HepG2 (cell line): ENCODE measurements around the gene RNF17. TPM values are rescaled to one million over a fixed set of nuclear protein-coding genes. Genes with fewer than 3 reads are reported as not detected.

Experiments used
- ATAC-seq: fragments of 200-7000 bp; cut with Tn5 transposase; 3 replicates; pipeline ENCODE4 v1.9.1; 2020; ENCODE audit warnings: mild to moderate bottlenecking, moderate library complexity
- BruUV-seq: library from RNA; stranded (reverse); fragments of 400-500 nt; replicated peaks from 2 replicates; lab custom pipeline; 2021; lab: Mats Ljungman, UMichigan
- CTCF ChIA-PET: fragments of 300-600 bp; formaldehyde crosslinking; extraction: SDS; loops from one replicate; lab custom pipeline; 2021; ENCODE audit warnings: low total read pairs, inconsistent platforms, low intra/inter-chr PET ratio; lab: Yijun Ruan, JAX
- POLR2A ChIA-PET: fragments of 350-600 bp; sonication (Branson Sonifier 250); formaldehyde crosslinking; loops from one replicate; lab custom pipeline; 2020; ENCODE audit warnings: antibody characterized with exemption, inconsistent platforms; lab: Yijun Ruan, JAX
- DNase-seq: peaks from one replicate; pipeline ENCODE4 v3.0.0-alpha.2; 2015; ENCODE audit warnings: low spot score
- FAIRE-seq: peaks from 3 replicates; lab custom pipeline; 2011; peaks lifted over from hg19 to GRCh38; lab: Jason Lieb, UNC
- H2AFZ ChIP-seq: one replicate; pipeline ENCODE4 v1.6.1; 2011; ENCODE audit warnings: low read length, inconsistent platforms
- H3K27ac ChIP-seq: fragments of 300-600 bp; 3 replicates; pipeline ENCODE4 v1.8.0; 2011; ENCODE audit warnings: mixed run types, mild to moderate bottlenecking, mixed read lengths, low read length, inconsistent platforms; ENCODE audit not compliant: insufficient read depth; ENCODE audit errors: extremely low read length
- H3K27me3 ChIP-seq, 2 experiments: fragments of 200-600 bp in 1 of 2; 2 replicates in 1 of 2; 3 replicates in 1 of 2; pipeline versions ENCODE4 v1.6.0 to v1.8.0; 2011; ENCODE audit warnings: low read length in 2 of 2, mild to moderate bottlenecking in 2 of 2, moderate library complexity in 2 of 2, inconsistent platforms in 1 of 2; ENCODE audit not compliant: insufficient read depth in 2 of 2, control insufficient read depth in 1 of 2
- H3K36me3 ChIP-seq, 2 experiments: fragments of 200-600 bp in 1 of 2; replicated peaks in 1 of 2; 2 replicates in 1 of 2; 3 replicates in 1 of 2; pipeline versions ENCODE4 v1.5.1 to v1.8.0; 2011; ENCODE audit warnings: low read length in 2 of 2, inconsistent platforms in 1 of 2; ENCODE audit not compliant: insufficient read depth in 2 of 2, control insufficient read depth in 1 of 2
- H3K4me1 ChIP-seq: 2 replicates; pipeline ENCODE4 v1.5.1; 2012; ENCODE audit warnings: low read length, inconsistent platforms; ENCODE audit not compliant: insufficient read depth
- H3K4me2 ChIP-seq: 2 replicates; pipeline ENCODE4 v1.6.0; 2011; ENCODE audit warnings: low read depth, low read length, inconsistent platforms
- H3K4me3 ChIP-seq, 3 experiments: fragments of 200-600 bp in 1 of 3; sonication (generic), shearing (Covaris generic) in 1 of 3; replicated peaks in 1 of 3; 2 replicates each; pipeline ENCODE4 v1.5.1; 2011 to 2016; ENCODE audit warnings: low read length in 3 of 3, inconsistent platforms in 2 of 3, low read depth in 2 of 3, mild to moderate bottlenecking in 2 of 3, control low read depth in 1 of 3, mixed read lengths in 1 of 3; ENCODE audit not compliant: insufficient read depth in 1 of 3
- H3K79me2 ChIP-seq: one replicate; pipeline ENCODE4 v1.6.1; 2011; ENCODE audit warnings: low read length, inconsistent platforms; ENCODE audit not compliant: insufficient read depth
- H3K9ac ChIP-seq: 2 replicates; pipeline ENCODE4 v1.6.0; 2011; ENCODE audit warnings: mild to moderate bottlenecking, low read depth, low read length, inconsistent platforms; ENCODE audit not compliant: insufficient read depth
- H3K9me3 ChIP-seq: 2 replicates; pipeline ENCODE4 v1.5.1; 2012; ENCODE audit warnings: mild to moderate bottlenecking, low read length
- H4K20me1 ChIP-seq: 2 replicates; pipeline ENCODE4 v1.6.0; 2011; ENCODE audit warnings: inconsistent platforms, mild to moderate bottlenecking, low read length, moderate library complexity; ENCODE audit not compliant: insufficient read depth
- DMAP1 ChIP-seq: IDR thresholded peaks from 2 replicates; pipeline ENCODE4 v1.6.1; 2016
- DZIP1 ChIP-seq: sonication (generic); formaldehyde crosslinking; IDR thresholded peaks from 2 replicates; pipeline ENCODE4 v1.5.0; 2020; ENCODE audit warnings: mild to moderate bottlenecking, missing genetic modification reagents
- FUBP1 ChIP-seq: sonication (generic); formaldehyde crosslinking; IDR thresholded peaks from 2 replicates; pipeline ENCODE4 v1.5.1; 2020; ENCODE audit warnings: missing genetic modification reagents, mild to moderate bottlenecking, borderline replicate concordance
- NFKB2 ChIP-seq: sonication (generic); formaldehyde crosslinking; IDR thresholded peaks from 2 replicates; pipeline ENCODE4 v1.4.0; 2020; ENCODE audit warnings: missing genetic modification reagents, borderline replicate concordance
- NR0B2 ChIP-seq: sonication (generic); formaldehyde crosslinking; IDR thresholded peaks from 2 replicates; pipeline ENCODE4 v1.4.0; 2020; ENCODE audit warnings: mild to moderate bottlenecking, missing genetic modification reagents
- RAD21 ChIP-seq: fragments of 450-650 bp; formaldehyde crosslinking; IDR thresholded peaks from 2 replicates; pipeline ENCODE4 v1.5.0; 2020; ENCODE audit warnings: mild to moderate bottlenecking
- RBM22 ChIP-seq: fragments of 200-400 bp; formaldehyde crosslinking; optimal IDR thresholded peaks from 2 replicates; pipeline ENCODE3; 2017; ENCODE audit warnings: mild to moderate bottlenecking, low read length, moderate library complexity
- REXO4 ChIP-seq: sonication (generic); formaldehyde crosslinking; IDR thresholded peaks from 2 replicates; pipeline ENCODE4 v1.8.0; 2022; ENCODE audit warnings: missing genetic modification reagents, mild to moderate bottlenecking, borderline replicate concordance
- TRAFD1 ChIP-seq: sonication (generic); formaldehyde crosslinking; IDR thresholded peaks from 2 replicates; pipeline ENCODE4 v1.5.1; 2020; ENCODE audit warnings: missing genetic modification reagents, mild to moderate bottlenecking, borderline replicate concordance
- ZC3H4 ChIP-seq: sonication (generic); formaldehyde crosslinking; IDR thresholded peaks from 2 replicates; pipeline ENCODE4 v1.4.0; 2020; ENCODE audit warnings: missing genetic modification reagents, borderline replicate concordance
- ZNF570 ChIP-seq: sonication (generic); formaldehyde crosslinking; IDR thresholded peaks from 2 replicates; pipeline ENCODE4 v1.4.0; 2020; ENCODE audit warnings: mild to moderate bottlenecking, missing genetic modification reagents, borderline replicate concordance
- ZNF724P ChIP-seq: sonication (generic); formaldehyde crosslinking; IDR thresholded peaks from 2 replicates; pipeline ENCODE4 v1.8.0; 2022; ENCODE audit warnings: missing genetic modification reagents, borderline replicate concordance
- WGBS: methylation state at CpG from one replicate; pipeline ENCODE4 v1.1.6; 2017; ENCODE audit warnings: low lambda C conversion rate; 5-methylcytosine and 5-hydroxymethylcytosine counted together
- in situ Hi-C: cut with HindIII; loops from 2 replicates; pipeline ENCODE4 v1.10.0; 2017; ENCODE audit warnings: low pct_unique_long_range_greater_than_20kb; ENCODE audit not compliant: extremely low pct_ligation_motif_present
- intact Hi-C: fragments of 100-400 bp; cut with micrococcal nuclease; formaldehyde crosslinking; loops from one replicate; pipeline ENCODE4 v1.10.0; 2022; ENCODE audit not compliant: unreplicated experiment
- polyA plus RNA-seq, 8 experiments: library from polyadenylated mRNA; depleted of rRNA in 3 of 8; stranded (reverse) in 7 of 8; unstranded in 1 of 8; fragments of >200 nt; fragmentation: Illumina TruSeq in 4 of 8; extraction: Trizol in 4 of 8; gene quantifications; 2 replicates each; pipeline versions ENCODE4 v1.2.1 to v1.2.3, GENCODE V29; 2011 to 2016; ENCODE audit warnings: low read depth in 4 of 8, missing spikeins in 1 of 8, mixed read lengths in 1 of 8; ENCODE audit not compliant: insufficient read depth in 1 of 8
- total RNA-seq, 5 experiments: library from RNA; depleted of rRNA; stranded (reverse); fragments of >200 nt; fragmentation: Illumina TruSeq; extraction: Trizol; gene quantifications; 2 replicates each; pipeline ENCODE4 v1.2.3, GENCODE V29; 2016; ENCODE audit warnings: low read depth in 1 of 5

RNF17 gene
- total and polyA plus RNA-seq, 2 of the 13 experiments (the other 11 are each of a cell fraction or from before 2014, with no cell fraction given), result not detected

GRCh38 chr13:24734950-24735349 lies 29.0 kb upstream of the RNF17 start:
- Histone ChIP-seq H3K27me3 (no peaks in the 10 kb centered on the region; a peak in 1 of 5 replicates), H3K36me3 (no peaks in the 10 kb centered on the region), H3K27ac (no peak overlapping the region), H3K9me3 (no peaks in the 10 kb centered on the region), H3K4me1 (no peaks in the 10 kb centered on the region), H4K20me1 (no peaks in the 10 kb centered on the region), H2AFZ (no peak overlapping the region), H3K79me2 (no peaks in the 10 kb centered on the region), H3K4me3 (no peak overlapping the region), H3K4me2 (no peak overlapping the region), H3K9ac (no peak overlapping the region)
- intact Hi-C loops, result no loop called here
- CTCF ChIA-PET, result no interaction called here
- no peak for DNase-seq
- FAIRE-seq, result no peak
- POLR2A ChIA-PET, result no interaction called here
- WGBS, result 21% methylated on average over 4 of the region's 4 CpGs
- ATAC-seq, result no peak
- no peak for TF ChIP-seq TRAFD1 (CRISPR knock-in tag)
- no peak for TF ChIP-seq FUBP1
- no peak for TF ChIP-seq NFKB2 (CRISPR knock-in tag)
- TF ChIP-seq ZNF570, result no peak
- no peak for TF ChIP-seq DMAP1 (CRISPR knock-in tag)
- no peak for TF ChIP-seq ZC3H4
- TF ChIP-seq ZNF724P (CRISPR knock-in tag), result no peak
- no peak for TF ChIP-seq DZIP1 (CRISPR knock-in tag)
- no peak for TF ChIP-seq RAD21 (CRISPR knock-in tag)
- TF ChIP-seq REXO4, result no peak
- TF ChIP-seq RBM22, result no peak
- no peak for TF ChIP-seq NR0B2 (CRISPR knock-in tag)
- TF ChIP-seq, all 625 proteins: peak for 0
- BruUV-seq, result no TSS peak
- in situ Hi-C loops, result no loop called here
